ENCODE results near the gene CCNK. TPM values are rescaled to one million over a fixed set of nuclear protein-coding genes. Genes with fewer than 3 reads are reported as not detected.
A peak's percentile ranks its signal among the peaks of the same experiment; 100 is the strongest.

CCNK gene
- total and polyA plus RNA-seq, 10 donors: 11.8 to 58.3 (median 39.8) TPM

- peak overlapping the region in 5 of 8 donors; percentile 8 to 64 (median 33) for H3K27ac ChIP-seq
- H3K4me3 ChIP-seq: no peak overlapping the region
- H3K4me1 ChIP-seq: peaks cover 7 to 63% (median 33%) of the 10 kb centered on the region in 6 donors
- 66 to 89% (median 74%) methylated on average over 10 to 14 of the region's 14 CpGs for WGBS, 5 donors
- intact Hi-C loops (cut with DNase I; ENCODE audit: low total_unique reads): no loop called here
- no peaks in the 10 kb centered on the region for H3K27me3 ChIP-seq (replicated peaks in 1 of 7)
- peak; percentile 65 for DNase-seq
- H3K36me3 ChIP-seq: no peaks in the 10 kb centered on the region
- no peaks in the 10 kb centered on the region for H3K9me3 ChIP-seq
- TF ChIP-seq POLR2AphosphoS5 (IDR thresholded peaks at IDR 0.05) (peak in 1 of 3 donors; percentile 25), POLR2A (IDR thresholded peaks at IDR 0.05) (no peak), CTCF (IDR thresholded peaks at IDR 0.05 in 8 of 11, conservative IDR thresholded peaks at IDR 0.05 in 3 of 11) (no peak)
These were observed 41.9 kb downstream of the CCNK start for GRCh38 chr14:99522934-99523703.

DNA sequence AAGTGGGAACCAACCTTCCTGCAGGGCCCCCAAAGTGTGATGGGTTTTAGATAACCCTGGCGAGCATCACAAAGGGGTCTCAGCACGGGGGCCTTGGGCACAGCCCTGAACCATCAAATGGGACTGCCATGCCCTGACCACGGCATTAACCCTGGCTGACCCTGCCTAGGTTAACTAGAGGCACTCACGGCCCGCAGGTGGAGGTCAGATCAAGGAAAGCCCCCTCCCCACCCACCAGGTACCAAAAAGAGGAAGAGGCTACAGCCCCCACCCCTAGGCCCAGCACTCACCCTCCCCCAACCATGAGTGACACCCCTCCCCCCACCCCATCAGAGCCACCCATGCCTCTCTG, 42.5 kb downstream of the CCNK start:
- intact Hi-C loops (cut with DNase I; ENCODE audit: low total_unique reads): no loop called here
- peak overlapping the region in 3 of 8 donors; percentile 8 to 64 (median 33) for H3K27ac ChIP-seq
- DNase-seq: peak; percentile 47
- H3K27me3 ChIP-seq (replicated peaks in 1 of 7): no peaks in the 10 kb centered on the region
- no peaks in the 10 kb centered on the region for H3K9me3 ChIP-seq
- no peak for TF ChIP-seq POLR2A (IDR thresholded peaks at IDR 0.05)
- no peak for TF ChIP-seq CTCF (IDR thresholded peaks at IDR 0.05 in 8 of 11, conservative IDR thresholded peaks at IDR 0.05 in 3 of 11)
- TF ChIP-seq POLR2AphosphoS5 (IDR thresholded peaks at IDR 0.05): no peak
- no peak overlapping the region for H3K4me3 ChIP-seq
- WGBS, 5 donors: 54 to 85% (median 73%) methylated on average over 4 to 5 of the region's 5 CpGs
- no peaks in the 10 kb centered on the region for H3K36me3 ChIP-seq
- peaks cover 7 to 57% (median 30%) of the 10 kb centered on the region in 6 donors for H3K4me1 ChIP-seq

- H3K27ac ChIP-seq: peak overlapping the region in 1 of 8 donors; percentile 64
- TF ChIP-seq CTCF (IDR thresholded peaks at IDR 0.05 in 8 of 11, conservative IDR thresholded peaks at IDR 0.05 in 3 of 11) (no peak), POLR2A (IDR thresholded peaks at IDR 0.05) (no peak), POLR2AphosphoS5 (IDR thresholded peaks at IDR 0.05) (no peak)
- peaks cover 6 to 55% (median 29%) of the 10 kb centered on the region in 6 donors for H3K4me1 ChIP-seq
- no peaks in the 10 kb centered on the region for H3K36me3 ChIP-seq
- peak; percentile 73 for DNase-seq
- 72 to 87% (median 78%) methylated on average over 15 to 16 of the region's 16 CpGs for WGBS, 5 donors
- H3K4me3 ChIP-seq: no peak overlapping the region
- no peaks in the 10 kb centered on the region for H3K9me3 ChIP-seq
- intact Hi-C loops (cut with DNase I; ENCODE audit: low total_unique reads): no loop called here
- no peaks in the 10 kb centered on the region for H3K27me3 ChIP-seq (replicated peaks in 1 of 7)
These were observed 43.0 kb downstream of the CCNK start for GRCh38 chr14:99524091-99524661.

All from spleen (tissue), 11 donors.